GM18909 (cell line): ENCODE measurements around the gene SLC4A4.

Source experiments
- ATAC-seq: cut with Tn5 transposase; IDR thresholded peaks from one replicate; pipeline ENCODE4 v1.9.1; 2021; ENCODE audit warnings: mild to moderate bottlenecking; ENCODE audit not compliant: unreplicated experiment, poor library complexity

Gene SLC4A4

GRCh38 chr4:71356924-71357663 lies 18.3 kb downstream of the SLC4A4 start:
- ATAC-seq = no peak

- ATAC-seq = no peak
These were observed 22.0 kb downstream of the SLC4A4 start for GRCh38 chr4:71360844-71361243.

GRCh38 chr4:71361476-71361875 lies 22.7 kb downstream of the SLC4A4 start:
- no peak for ATAC-seq

DNA sequence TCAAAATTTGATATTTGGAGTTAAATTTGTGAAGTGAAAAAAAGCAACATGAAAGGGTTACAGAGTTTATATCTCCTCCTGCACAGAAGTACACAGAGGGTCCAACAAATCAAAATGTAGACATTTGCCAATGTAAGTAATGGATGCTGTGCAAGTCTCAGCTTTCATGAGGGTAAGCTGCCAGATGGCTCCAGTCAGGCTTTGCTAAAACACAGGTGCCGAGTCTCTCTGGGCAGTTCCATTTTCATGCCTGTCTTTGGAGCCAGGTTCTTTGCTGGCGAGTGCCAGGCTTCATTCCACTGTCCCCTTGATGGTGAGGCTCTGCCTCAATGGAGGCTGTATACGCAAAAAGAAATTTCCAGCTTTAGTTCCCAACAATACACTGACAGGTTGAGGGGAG lies 27.9 kb downstream of the SLC4A4 start:
- no peak for ATAC-seq

GRCh38 chr4:71367546-71367945 lies 28.7 kb downstream of the SLC4A4 start:
- no peak for ATAC-seq

DNA sequence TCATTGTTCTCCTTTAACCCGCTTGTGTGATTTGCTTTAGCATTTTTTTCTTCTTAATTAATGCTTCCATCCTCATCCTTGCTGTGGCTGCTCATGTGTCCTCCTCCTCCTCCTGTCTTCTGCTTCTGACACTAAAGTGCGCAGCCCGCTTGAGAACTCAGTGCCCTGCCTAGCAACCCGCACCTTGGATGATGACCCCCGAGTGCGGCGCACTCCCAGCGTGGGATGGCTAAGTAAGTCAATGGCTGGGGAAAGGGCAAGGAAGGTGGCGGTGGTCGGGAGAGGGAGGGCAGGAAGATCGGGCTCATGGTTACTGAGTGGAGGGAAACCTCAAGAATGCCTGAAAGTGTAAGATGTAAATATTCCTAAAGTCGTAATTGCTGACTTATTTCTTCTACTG lies 30.1 kb downstream of the SLC4A4 start:
- ATAC-seq = no peak

DNA sequence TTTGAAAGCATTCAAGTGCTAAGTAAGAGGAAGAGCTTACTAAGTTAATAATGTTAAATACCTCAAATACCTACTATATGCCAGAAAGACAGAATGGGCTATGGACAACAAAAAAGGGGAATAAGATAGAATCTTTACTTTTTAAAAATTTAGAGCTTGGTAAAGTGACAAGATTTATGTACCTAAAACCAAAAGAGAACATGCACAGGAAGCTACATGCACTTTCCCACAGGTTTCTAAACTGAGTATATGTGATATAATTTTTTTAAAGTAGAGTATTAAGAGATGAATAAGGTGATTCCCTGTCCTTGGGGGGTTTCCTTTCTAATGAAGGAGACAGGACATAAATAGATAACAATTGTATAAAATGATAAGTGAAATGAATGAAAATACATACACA lies 30.7 kb downstream of the SLC4A4 start:
- no peak for ATAC-seq

DNA sequence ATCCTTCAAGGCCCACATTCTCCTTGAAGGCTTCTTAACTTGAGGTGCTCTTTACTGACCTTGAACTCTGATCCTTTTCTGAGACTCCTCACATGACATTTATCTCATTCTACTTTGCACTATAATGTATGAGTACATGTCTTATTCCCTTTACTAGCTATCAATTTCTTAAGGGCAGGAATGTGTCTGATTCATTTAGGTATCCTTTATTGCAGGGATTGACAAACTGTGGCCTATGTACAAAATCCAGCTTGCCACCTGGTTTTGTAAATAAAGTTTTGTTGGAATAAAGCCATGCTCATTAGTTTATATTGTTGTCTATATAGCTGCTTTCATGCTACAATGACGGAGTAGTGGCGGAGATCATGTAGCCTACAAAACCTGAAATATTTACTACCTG lies 36.7 kb downstream of the SLC4A4 start:
- ATAC-seq = no peak

DNA sequence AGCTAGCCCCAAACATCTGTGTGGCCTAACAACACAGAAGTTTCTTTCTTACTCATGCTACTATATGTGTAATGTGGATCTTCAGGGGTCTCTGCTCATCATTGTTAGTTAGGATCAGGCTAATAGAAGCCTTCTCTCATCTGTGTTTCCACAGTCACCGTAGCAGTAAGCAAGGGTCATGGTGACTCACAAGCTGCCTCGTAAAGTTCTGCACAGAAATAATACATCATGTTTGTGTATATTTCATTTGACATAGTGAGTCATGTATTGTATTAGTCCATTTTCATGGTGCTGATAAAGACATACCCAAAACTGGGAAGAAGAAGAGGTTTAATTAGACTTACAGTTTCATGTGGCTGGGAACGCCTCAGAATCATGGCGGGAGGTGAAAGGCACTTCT lies 38.7 kb downstream of the SLC4A4 start:
- no peak for ATAC-seq

DNA sequence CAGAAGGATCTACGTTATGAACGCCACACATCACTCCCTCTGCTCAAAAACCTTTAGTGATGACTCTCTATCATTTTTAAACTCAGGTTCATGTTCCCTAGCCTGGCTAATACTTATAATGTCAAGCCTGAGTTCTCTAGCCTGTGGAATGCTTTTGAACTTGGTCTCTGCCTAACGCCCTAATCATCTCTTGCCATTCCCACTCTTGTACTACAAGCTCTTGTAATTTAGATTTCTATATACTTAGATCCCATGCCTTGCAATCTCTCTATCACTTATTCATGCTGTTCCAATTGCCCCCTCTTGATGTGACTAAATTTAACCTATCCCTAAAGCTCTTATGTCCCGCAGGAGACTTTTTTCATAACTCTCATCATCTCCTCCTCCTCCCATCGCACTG lies 40.3 kb downstream of the SLC4A4 start:
- ATAC-seq = no peak

DNA sequence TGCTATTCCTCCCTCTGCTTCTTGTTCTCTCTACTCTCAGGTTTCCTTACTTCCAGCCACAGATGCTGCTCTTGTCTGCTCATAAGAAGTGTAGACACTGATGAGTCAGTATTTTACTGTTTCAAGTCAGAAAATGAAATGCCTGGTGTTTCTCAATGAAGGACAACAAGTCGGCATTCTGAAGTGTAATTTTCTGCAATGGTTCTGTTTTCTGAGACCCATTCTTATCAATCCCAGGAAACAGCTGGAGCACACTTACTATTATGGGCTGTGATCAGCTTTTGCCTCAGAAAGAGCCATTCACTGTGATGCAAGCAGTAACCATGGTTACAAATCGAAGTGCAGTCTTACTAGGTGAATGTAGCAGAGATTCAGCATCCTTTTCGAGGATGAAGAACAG lies 42.0 kb downstream of the SLC4A4 start:
- no peak for ATAC-seq

DNA sequence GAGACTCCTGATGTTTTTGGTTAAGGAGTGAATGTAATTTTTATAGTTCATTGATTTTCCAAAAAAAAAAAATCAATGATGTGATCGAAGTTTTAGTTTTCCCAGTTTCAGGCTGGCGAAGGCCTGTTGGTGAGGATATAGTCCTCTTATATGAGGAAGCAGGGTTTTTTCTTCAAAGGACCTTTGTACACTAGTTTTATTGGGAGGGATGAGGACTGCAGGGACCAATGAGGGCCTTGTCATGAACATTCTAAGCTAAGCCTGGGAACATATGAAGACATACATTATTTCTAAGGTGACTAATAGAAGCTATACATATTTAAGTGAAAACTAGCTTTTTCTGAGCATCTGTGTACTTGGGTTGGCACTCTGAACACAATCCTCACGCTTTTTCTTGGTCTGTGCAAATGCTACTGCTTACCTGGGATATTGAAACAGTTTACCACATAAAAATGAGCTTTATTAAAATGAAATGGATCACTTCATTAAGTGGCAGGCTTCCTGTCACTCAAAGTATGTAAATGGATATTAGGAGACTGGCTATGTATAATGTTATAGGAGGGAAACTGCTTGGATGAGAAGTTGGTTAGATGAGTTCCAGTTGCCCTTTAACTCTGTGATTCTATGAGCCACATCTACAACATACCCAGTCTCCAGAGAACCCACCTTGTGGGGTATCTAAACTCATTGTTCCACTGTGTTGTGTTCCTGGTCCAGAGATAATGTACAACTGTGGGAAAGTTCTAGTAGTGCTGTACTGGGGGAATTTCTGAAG lies 43.5 kb downstream of the SLC4A4 start:
- ATAC-seq = no peak

DNA sequence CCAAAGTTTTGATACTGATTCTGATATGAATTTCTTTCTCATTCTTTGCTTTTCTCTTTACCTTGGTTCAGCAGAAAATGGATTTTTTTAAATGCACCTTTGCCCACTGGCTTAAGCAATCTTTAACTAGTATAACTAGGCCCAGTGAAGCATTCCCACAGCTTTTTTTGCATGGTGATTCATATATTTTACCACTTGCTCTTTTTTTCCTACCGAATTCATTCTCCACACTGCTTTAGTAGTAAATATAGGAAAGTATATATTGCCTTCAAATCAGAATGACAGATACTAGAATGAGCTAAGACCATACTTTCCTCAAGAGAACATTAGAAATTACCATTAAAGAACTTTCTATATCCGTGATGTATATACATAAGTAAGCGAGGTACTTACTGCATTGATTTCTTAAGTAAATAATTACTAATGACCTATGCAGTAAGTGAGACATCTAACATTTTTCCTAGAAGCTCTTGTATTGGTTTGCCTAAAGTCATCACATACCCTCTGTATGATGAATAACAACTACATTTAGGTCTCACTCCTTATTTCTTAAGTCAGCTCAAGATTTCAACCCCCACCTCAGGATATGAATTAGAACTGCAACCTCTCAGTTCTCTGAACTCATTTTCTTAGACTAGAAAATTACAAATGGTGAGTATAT lies 44.2 kb downstream of the SLC4A4 start:
- no peak for ATAC-seq

DNA sequence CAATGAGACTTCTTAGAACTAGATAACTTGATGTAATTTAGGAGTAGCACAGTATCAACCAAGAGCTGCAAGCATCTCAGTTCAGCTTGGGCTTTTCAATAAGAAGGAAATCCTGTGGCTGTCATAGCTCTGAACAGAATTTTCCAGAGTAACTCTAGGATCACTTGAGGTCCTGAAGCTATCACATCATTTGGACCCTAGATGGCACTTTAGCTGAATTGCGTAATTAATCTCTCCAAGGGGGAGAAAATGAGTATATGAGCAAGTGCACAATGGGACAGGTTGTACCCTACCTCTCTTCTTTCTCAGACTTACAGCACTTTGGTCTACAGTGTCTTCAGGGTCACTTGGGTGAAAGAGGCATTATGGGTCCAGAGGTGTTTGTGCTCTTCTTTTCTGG lies 45.2 kb downstream of the SLC4A4 start:
- no peak for ATAC-seq

- no peak for ATAC-seq
These were observed 50.5 kb downstream of the SLC4A4 start for GRCh38 chr4:71389149-71389827.

- no peak for ATAC-seq
These were observed 53.3 kb downstream of the SLC4A4 start for GRCh38 chr4:71392109-71392508.

GRCh38 chr4:71396382-71396781 lies 57.6 kb downstream of the SLC4A4 start:
- no peak for ATAC-seq

GRCh38 chr4:71400810-71401209 lies 62.0 kb downstream of the SLC4A4 start:
- no peak for ATAC-seq

DNA sequence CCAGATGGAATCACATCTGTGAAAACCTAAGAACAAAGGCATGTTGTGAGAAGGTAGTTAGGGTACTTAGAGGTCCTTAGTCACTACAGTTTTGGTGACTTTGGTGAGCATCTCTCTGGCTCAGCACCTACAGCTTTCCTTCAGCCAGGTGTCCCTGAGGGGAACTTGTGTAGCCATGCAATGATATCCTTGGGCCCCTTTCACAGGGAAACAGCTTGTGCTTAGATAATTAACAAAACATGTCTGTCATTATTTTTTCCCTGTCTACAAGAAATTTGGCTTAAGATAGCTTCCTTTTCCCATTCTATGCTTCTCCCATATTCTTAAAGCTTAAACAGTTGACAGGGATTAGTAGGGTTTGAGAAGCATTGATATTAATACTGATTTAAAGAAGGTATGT lies 63.8 kb downstream of the SLC4A4 start:
- ATAC-seq = no peak

GRCh38 chr4:71404049-71404448 lies 65.2 kb downstream of the SLC4A4 start:
- ATAC-seq = no peak

DNA sequence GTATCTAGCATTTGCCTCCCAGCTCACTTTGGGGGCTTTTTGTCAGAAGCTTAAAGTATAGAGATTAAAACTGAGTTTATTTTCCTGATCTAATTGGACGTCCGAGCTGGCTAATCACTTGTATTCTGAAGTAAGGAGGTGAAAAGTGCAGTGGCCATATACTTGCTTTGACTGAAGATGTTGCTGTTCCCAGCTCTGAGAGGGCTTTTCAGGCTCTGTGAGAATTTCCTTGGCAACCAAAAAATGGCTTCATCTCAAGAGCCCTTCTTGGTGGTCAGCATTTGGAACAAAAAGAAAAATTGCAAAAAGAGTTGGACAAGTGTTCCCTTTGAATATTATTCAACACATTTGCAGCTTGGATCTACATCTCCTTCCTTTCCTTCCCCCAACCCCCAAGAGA lies 67.0 kb downstream of the SLC4A4 start:
- no peak for ATAC-seq
